Sigmoid colon (tissue), 4 donors: ENCODE measurements around the gene PATL1.

ENCODE experiments used
- CTCF ChIP-seq, 4 experiments: fragments of 450-650 bp in 3 of 4; fragments of 200-600 bp in 1 of 4; IDR thresholded peaks; one replicate each; pipeline ENCODE4 v1.5.1; 2016 to 2019; ENCODE audit warnings: antibody characterized with exemption in 4 of 4, mild to moderate bottlenecking in 3 of 4, moderate library complexity in 2 of 4
- EP300 ChIP-seq, 4 donors: sonication (generic); formaldehyde crosslinking; IDR thresholded peaks; one replicate each; pipeline ENCODE4 v1.6.1; 2017; ENCODE audit warnings: antibody characterized with exemption in 4 of 4
- POLR2A ChIP-seq, 2 donors: fragments of 450-650 bp; IDR thresholded peaks; one replicate each; pipeline ENCODE4 v1.6.1; 2016; ENCODE audit warnings: antibody characterized with exemption in 2 of 2, mild to moderate bottlenecking in 2 of 2, moderate library complexity in 2 of 2
- POLR2AphosphoS5 ChIP-seq, 4 donors: sonication (generic); formaldehyde crosslinking; IDR thresholded peaks; one replicate each; pipeline ENCODE4 v1.6.1; 2017; ENCODE audit warnings: antibody characterized with exemption in 4 of 4

- TF ChIP-seq CTCF (IDR thresholded peaks at IDR 0.05) = no peak
- TF ChIP-seq POLR2A (IDR thresholded peaks at IDR 0.05) = no peak
- no peak for TF ChIP-seq POLR2AphosphoS5 (IDR thresholded peaks at IDR 0.05)
- no peak for TF ChIP-seq EP300 (IDR thresholded peaks at IDR 0.05)
Observed at GRCh38 chr11:59673291-59673690, 4.5 kb upstream of the PATL1 start.
